HEK293T (cell line): ENCODE data around the gene MPRIP.

ENCODE experiments used
- ARNT ChIP-seq: fragments of 450-650 bp; IDR thresholded peaks from 2 replicates; pipeline ENCODE4 v1.6.1; 2017; ENCODE audit warnings: mild to moderate bottlenecking
- BHLHE40 ChIP-seq: fragments of 450-650 bp; IDR thresholded peaks from 2 replicates; pipeline ENCODE4 v1.6.1; 2016; ENCODE audit warnings: mild to moderate bottlenecking, moderate library complexity, borderline replicate concordance
- ELF4 ChIP-seq: fragments of 450-650 bp; IDR thresholded peaks from 2 replicates; pipeline ENCODE4 v1.6.1; 2017; ENCODE audit warnings: antibody characterized with exemption
- FOXM1 ChIP-seq: fragments of 450-650 bp; IDR thresholded peaks from 2 replicates; pipeline ENCODE4 v1.6.1; 2017; ENCODE audit warnings: mild to moderate bottlenecking, borderline replicate concordance
- HDGF ChIP-seq: fragments of 450-650 bp; IDR thresholded peaks from 2 replicates; pipeline ENCODE4 v1.6.1; 2017; ENCODE audit warnings: antibody characterized with exemption, borderline replicate concordance
- L3MBTL2 ChIP-seq: fragments of 450-650 bp; conservative IDR thresholded peaks from 2 replicates; pipeline ENCODE4 v1.6.1; 2016; ENCODE audit warnings: mild to moderate bottlenecking
- LEF1 ChIP-seq: fragments of 450-650 bp; IDR thresholded peaks from 2 replicates; pipeline ENCODE4 v1.6.1; 2017; ENCODE audit warnings: mild to moderate bottlenecking, borderline replicate concordance
- NFRKB ChIP-seq: fragments of 450-650 bp; IDR thresholded peaks from 2 replicates; pipeline ENCODE4 v1.6.1; 2016; ENCODE audit warnings: mild to moderate bottlenecking, moderate library complexity
- PKNOX1 ChIP-seq: fragments of 450-650 bp; IDR thresholded peaks from 2 replicates; pipeline ENCODE4 v1.6.1; 2016
- SP1 ChIP-seq: fragments of 450-650 bp; IDR thresholded peaks from 2 replicates; pipeline ENCODE4 v1.6.1; 2017
- SUZ12 ChIP-seq: fragments of 450-650 bp; IDR thresholded peaks from 2 replicates; pipeline ENCODE4 v1.6.1; 2016; ENCODE audit warnings: mild to moderate bottlenecking
- TARDBP ChIP-seq: fragments of 450-650 bp; IDR thresholded peaks from 2 replicates; pipeline ENCODE4 v1.6.1; 2016
- ZNF384 ChIP-seq: fragments of 450-650 bp; IDR thresholded peaks from 2 replicates; pipeline ENCODE4 v1.6.1; 2016

GRCh38 chr17:17036524-17036998, 5.7 kb upstream of the MPRIP start:
- TF ChIP-seq L3MBTL2 (no peak), ELF4 (no peak), SP1 (no peak), TARDBP (no peak), BHLHE40 (no peak), ARNT (no peak), PKNOX1 (no peak), ZNF384 (no peak), NFRKB (no peak), SUZ12 (no peak), LEF1 (no peak), HDGF (no peak), FOXM1 (no peak)
